NB4 (cell line): Measurements from ENCODE around the gene ATXN1.

ENCODE experiments used
- DNase-seq: peaks from one replicate; pipeline ENCODE4 v3.0.0; 2010; ENCODE audit warnings: low read depth
- H3K4me3 ChIP-seq: one replicate; pipeline ENCODE4 v1.5.1; 2011; ENCODE audit warnings: mild to moderate bottlenecking, low read depth, low read length, moderate library complexity
- MYC ChIP-seq: IDR thresholded peaks from 2 replicates; pipeline ENCODE4 v1.6.1; 2011; ENCODE audit warnings: low read depth, low read length
- POLR2A ChIP-seq: IDR thresholded peaks from 2 replicates; pipeline ENCODE4 v1.6.1; 2011; ENCODE audit warnings: mild to moderate bottlenecking; ENCODE audit not compliant: insufficient read length; ENCODE audit errors: extremely low read depth
- TF ChIP-seq, protein P1 (sequence below): IDR thresholded peaks from one replicate; pipeline ENCODE4 v1.5.1; 2012; ENCODE audit warnings: low read depth, low read length
- TF ChIP-seq, protein P2 (sequence below): IDR thresholded peaks from 2 replicates; pipeline ENCODE4 v1.6.1; 2011; ENCODE audit warnings: low read depth, low read length

The ATXN1 gene

DNA sequence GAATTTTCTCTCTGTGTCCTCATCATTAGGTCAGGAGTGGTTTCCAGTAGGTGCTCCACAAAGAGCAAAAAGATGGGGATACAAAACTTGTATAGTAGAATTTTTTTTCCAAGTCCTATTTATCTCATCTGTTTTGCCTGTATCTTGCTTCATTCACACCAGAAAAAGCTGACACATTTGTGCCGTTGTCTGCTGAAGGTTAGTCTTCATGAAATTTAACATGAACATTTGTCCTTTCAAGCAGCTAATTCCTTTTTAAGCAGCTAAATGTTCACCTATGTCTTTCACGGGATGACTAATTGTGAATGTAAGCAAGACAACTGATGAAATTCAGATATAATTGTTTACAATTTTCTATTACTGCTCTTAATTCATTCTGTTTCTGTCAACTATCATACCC is 83.8 kb downstream of the ATXN1 start:
- no peak for TF ChIP-seq POLR2A
- no peak for TF ChIP-seq MYC
- TF ChIP-seq, protein P1, sequence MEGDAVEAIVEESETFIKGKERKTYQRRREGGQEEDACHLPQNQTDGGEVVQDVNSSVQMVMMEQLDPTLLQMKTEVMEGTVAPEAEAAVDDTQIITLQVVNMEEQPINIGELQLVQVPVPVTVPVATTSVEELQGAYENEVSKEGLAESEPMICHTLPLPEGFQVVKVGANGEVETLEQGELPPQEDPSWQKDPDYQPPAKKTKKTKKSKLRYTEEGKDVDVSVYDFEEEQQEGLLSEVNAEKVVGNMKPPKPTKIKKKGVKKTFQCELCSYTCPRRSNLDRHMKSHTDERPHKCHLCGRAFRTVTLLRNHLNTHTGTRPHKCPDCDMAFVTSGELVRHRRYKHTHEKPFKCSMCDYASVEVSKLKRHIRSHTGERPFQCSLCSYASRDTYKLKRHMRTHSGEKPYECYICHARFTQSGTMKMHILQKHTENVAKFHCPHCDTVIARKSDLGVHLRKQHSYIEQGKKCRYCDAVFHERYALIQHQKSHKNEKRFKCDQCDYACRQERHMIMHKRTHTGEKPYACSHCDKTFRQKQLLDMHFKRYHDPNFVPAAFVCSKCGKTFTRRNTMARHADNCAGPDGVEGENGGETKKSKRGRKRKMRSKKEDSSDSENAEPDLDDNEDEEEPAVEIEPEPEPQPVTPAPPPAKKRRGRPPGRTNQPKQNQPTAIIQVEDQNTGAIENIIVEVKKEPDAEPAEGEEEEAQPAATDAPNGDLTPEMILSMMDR = no peak
- TF ChIP-seq, protein P2, sequence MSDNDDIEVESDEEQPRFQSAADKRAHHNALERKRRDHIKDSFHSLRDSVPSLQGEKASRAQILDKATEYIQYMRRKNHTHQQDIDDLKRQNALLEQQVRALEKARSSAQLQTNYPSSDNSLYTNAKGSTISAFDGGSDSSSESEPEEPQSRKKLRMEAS = no peak
- H3K4me3 ChIP-seq = no peak overlapping the region
- DNase-seq = no peak

DNA sequence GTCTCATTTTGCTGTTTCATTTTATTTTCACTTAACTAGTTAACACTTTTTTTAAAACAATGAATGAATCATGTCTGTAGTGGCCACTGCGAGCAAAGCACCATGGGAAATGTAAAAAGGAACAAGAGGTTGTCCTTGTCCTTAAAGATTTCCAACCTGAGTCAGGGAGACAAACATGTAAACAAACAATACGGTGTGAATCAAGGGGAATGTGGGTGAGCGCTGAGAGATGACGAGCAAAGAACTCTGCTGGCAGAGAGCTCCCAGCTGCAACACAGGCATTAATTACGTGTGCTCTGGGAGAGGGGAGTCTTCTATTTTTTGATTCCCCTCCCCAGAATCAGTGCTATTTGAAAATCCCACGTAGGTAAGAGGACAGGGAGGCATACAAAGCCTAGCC is 84.3 kb downstream of the ATXN1 start:
- H3K4me3 ChIP-seq = no peak overlapping the region
- no peak for DNase-seq
- TF ChIP-seq, protein P1 = no peak
- TF ChIP-seq POLR2A (no peak), MYC (no peak)
- TF ChIP-seq, protein P2 = no peak

DNA sequence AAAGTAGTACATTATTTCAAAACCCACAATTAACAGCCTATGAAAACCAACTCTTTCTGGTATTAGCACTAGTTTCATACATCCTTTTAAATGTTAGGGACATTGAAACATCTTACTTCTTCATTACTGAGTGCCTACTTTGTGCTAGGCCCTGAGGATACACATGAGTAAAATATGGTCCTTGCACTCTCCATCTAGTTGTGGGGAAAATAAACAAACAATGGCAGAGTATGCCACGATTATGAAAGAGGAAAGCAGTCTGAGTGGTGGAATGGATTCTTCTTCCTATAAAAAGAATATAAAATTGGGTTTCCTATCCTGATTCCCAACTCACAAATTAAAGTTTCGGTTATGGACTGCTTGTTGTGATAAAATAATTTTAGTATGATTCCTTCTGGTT is 84.9 kb downstream of the ATXN1 start:
- TF ChIP-seq MYC (no peak), POLR2A (no peak)
- TF ChIP-seq, protein P2 = no peak
- TF ChIP-seq, protein P1 = no peak
- H3K4me3 ChIP-seq = no peak overlapping the region
- DNase-seq = no peak

DNA sequence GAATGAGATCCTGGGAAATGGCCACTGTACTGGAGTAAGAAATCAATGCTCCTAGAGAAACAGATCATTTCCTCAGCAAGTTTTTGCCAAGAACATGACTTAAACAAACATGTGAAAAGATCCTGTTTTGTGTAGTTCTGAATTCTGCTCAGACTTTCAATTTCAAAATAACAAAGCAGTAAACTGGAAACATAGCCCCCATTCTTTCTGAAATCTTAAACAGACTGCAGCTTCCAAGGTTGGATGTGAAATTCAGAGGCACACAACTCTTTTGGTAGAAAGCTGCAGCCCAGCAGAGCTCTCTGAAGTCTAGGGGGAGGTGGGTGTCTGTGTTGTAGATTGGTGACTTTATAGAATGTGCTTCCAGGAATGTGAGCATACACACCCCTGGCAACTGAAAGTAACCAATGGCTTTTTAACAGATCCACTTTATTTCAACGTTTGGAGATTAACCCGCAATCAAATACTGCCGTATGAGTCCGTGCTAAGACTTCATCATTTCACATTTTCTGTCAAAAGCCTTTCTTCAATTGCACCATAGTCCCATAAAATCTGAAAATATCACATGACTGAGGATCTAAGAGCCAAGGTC is 86.4 kb downstream of the ATXN1 start:
- DNase-seq = no peak
- H3K4me3 ChIP-seq = no peak overlapping the region
- TF ChIP-seq, protein P2 = no peak
- TF ChIP-seq, protein P1 = no peak
- TF ChIP-seq POLR2A (no peak), MYC (no peak)

DNA sequence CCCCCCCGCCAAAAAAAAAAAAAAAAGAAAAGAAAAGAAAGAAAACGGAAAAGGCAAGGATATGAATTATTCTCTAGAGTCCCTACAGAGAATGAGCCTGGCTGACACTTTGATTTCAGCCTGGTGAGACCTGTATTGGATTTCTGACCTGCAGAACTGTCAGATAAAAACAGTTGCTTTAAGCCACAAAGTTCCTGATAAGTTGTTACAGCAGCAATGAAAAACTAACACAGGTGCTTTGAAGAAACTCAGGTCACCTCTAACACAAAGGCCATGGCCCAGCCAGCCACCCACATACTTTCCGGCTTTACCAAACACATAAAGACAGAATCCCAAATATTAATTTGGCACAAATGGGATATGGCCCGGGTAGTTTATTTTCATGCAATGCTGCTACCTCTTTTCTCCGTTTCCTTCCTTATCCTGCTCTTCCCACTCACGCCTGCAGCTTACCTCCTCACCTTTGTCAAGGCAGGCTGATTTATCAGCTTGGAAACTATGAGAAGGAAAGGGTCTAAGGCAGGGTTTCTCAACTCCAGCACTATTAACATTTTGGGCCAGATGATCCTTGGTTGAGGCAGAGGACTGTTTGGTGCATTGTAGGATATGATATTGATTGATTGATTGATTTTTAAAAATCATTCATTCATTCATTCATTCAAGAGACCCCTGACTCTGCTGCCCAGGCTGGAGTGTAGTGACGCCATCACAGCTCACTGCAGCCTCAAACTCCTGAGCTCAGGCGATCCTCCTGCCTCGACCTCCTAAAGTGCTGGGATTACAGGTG is 88.1 kb downstream of the ATXN1 start:
- TF ChIP-seq POLR2A (no peak), MYC (no peak)
- TF ChIP-seq, protein P2 = no peak
- TF ChIP-seq, protein P1 = no peak
- no peak overlapping the region for H3K4me3 ChIP-seq
- DNase-seq = no peak
